Stimulated activated CD8-positive, alpha-beta memory T cell treated with anti-CD3 and anti-CD28 coated beads, Interleukin-2, amount 100 ng/mL, for 48 hours (primary cell): ENCODE results near the gene MAML2.
A peak's percentile ranks its signal among the peaks of the same experiment; 100 is the strongest.

Experiments
- DNase-seq, 2 donors: peaks; one replicate each; pipeline ENCODE4 v3.0.0-alpha.2; 2020; ENCODE audit warnings: low read depth in 2 of 2

MAML2 gene

GRCh38 chr11:96156379-96156722 lies 186.6 kb downstream of the MAML2 start:
- DNase-seq: no peak

DNA sequence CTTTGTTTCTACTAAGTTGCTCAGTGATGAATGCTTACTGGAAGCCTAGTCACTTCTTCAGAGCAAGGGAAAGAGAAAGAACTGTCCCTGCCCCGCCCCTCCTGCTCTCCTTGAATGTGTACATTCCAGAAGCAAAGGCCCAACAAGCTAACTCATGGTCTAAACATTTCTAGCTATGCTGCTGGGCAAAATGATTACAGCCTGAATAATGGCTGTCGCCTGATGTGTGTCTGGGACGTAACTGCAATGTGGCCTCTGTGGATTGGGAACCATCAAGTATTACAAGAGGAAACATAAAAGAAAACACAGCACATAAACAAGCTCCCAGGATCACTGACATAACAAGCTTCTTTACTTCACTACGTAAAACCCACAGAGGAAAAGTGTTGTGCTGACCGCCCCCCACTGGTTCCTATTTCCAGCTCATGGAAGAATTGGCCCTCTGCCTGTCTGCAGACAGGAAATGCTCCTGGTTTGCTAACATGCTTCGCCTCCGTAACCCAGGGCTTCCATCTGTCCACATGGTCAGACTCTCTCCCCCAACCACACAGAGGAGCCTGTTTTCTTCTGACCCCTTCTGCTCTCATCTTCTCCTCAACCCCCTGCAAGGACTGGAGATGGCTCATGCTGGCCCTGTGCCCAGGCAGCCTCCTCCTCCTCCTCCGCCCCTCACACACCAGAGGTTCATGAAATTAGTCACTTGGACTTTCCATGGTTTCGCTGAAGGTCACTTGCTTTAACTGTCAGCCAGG lies 187.2 kb downstream of the MAML2 start:
- peak; percentile 64 to 65 for DNase-seq

DNA sequence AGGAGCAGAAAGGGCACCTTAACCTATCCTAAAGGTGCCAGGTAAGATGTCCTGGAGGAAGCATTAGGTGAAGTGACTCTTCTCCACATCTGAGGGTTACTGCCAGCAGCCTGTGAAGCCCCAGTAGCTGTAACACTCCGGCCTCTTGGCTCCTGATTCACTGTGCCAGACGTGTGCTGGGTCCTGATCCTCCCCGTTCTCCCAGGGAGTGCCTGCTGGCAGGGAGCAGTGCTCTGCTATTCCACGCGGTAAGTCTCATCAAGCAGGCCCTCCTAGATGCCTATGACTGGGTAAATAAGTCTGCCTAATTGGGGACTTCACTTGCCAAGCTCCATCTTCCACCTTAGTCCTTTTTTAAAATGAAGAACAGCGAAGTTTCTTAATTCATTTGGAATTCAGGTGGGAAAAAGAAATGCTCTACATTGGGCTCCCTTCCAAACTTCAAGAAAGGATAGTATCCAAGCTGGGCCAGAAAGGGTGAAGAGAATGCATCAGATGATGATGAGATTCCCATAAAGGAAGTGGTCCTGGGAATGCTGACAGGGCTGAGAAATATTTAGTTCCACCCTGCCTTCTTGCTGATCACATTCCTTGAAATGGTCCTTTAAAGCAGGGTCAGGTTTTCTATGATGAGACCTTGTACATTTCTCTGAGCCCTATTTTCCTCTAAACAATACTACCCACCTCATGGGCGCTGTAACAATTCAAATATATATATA lies 188.0 kb downstream of the MAML2 start:
- no peak for DNase-seq

DNA sequence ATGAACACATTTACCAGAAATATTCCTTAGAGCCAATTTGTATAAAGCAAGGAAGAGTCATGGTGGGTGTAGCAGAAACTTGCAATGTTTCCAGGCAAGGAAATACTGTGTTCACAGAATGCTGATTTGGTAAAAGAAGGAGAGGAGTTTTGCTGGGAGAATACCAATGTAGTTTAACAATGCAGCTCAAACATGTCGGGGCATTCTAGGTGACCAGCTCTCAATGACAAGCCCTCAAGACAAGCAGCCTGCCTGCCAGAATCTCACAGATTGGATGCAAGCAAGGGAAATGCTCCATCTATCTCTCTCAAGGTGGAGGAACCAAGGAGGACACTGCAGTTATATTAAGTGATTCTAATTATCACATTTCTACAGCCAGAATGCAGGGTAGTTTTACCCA lies 190.4 kb downstream of the MAML2 start:
- DNase-seq: no peak

DNA sequence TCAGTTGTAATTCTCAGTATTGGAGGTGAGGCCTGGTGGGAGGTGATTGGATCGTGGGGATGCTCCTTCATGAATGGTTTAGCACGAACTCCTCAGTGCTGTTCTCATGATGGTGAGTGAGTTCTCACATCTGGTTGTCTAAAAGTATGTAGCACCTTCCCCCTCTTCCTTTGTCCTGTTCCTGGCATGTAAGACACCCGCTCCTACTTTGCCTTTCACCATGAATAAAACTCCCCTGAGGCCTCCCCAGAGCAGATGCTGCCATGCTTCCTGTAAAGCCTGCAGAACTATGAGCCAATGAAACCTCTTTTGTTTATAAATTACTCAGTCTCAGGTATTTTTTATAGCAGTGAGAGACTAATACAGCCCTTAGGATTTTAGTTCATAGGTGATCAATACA lies 191.5 kb downstream of the MAML2 start:
- DNase-seq: no peak

DNA sequence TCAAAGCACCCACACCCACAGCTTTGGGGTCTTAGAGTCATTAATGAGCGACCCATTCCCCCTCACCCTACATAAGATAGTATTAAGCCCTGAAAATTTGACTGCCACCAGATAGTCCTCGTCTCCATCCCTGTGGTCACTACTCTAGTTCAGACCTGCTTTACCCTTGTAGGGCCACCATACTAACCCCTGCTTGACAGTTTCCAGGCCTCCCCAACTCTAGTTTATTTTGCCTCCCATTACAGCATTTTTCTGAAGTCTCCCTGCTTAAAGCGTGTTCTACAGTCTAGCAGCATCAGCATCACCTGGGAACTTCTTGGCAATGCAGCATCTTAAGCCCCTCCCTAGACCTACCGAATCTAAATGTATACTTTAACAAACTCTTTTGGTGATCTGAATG lies 192.4 kb downstream of the MAML2 start:
- DNase-seq: no peak

GRCh38 chr11:96149743-96150555 lies 193.0 kb downstream of the MAML2 start:
- DNase-seq: no peak

DNA sequence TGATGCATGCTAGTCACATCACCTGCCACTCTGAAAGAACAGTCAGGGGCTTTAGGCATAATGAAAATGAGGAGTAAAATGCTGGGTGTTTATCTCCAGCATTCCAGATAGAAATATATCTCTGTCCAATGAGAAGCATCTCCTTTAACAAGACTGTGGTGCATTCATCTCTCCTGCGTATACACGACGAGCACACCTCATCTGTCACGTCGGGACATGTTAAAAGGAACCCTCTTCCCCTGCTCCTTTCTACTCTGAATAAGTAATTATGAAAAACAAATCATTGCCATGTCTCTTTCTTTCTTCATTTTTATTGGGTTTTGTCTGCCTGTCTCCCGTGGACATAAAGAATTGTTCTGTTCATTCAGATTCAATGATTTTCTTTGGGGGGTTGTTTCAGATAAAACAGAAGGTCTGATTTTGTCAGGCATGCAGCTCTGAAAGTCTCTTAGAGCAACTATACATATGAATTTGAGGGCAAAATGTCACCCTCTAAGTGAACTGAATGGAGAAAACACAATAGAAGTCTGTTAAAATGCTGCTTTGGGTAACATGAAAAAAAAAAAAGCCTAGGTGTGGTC lies 195.0 kb downstream of the MAML2 start:
- DNase-seq: no peak

- no peak for DNase-seq
These were observed 195.8 kb downstream of the MAML2 start for GRCh38 chr11:96147186-96147585.

GRCh38 chr11:96146765-96147164 lies 196.2 kb downstream of the MAML2 start:
- no peak for DNase-seq

- no peak for DNase-seq
These were observed 197.8 kb downstream of the MAML2 start for GRCh38 chr11:96145163-96145585.

DNA sequence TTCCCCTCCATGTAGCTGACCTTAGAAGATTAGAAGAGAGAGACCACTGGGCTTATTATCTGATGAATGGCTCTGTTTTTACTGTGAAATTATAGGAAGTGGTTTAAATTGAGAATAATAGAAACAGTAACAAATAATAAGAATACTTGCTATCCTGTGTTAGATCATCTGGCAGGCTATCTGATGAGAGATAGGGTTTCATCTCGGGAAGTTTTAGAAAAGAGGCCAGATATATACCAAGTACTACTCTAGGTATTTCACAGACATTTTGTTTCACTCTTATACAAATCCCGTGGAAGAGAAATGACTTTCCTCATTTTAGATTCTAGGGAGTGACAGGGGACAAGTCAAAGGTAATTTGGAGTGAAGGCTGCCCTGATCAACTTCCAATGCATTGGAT lies 198.4 kb downstream of the MAML2 start:
- DNase-seq: no peak

- DNase-seq: no peak
These were observed 199.9 kb downstream of the MAML2 start for GRCh38 chr11:96143041-96143521.

GRCh38 chr11:96141626-96142025 lies 201.4 kb downstream of the MAML2 start:
- no peak for DNase-seq

DNA sequence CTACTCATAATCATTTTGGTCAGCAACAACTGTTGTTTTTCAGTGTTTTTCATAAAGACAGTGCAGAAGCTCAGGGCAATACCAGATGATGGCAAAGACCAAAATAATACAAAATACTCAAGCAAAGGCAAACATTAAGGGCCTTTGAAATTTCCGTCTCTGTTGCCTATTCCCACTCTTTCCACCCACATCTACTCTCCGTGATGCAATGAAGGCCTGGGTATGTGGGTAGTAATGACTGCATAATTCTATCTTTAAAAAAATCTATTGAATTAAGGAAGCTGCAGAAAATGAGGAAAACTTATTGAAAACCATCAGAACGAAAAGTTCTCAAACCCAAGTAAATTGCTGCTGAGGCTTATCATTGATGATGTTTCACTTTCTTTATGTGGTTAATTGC lies 203.3 kb downstream of the MAML2 start:
- DNase-seq: no peak

- no peak for DNase-seq
These were observed 205.6 kb downstream of the MAML2 start for GRCh38 chr11:96137373-96137772.

- no peak for DNase-seq
These were observed 206.2 kb downstream of the MAML2 start for GRCh38 chr11:96136613-96137298.

GRCh38 chr11:96134602-96135001 lies 208.4 kb downstream of the MAML2 start:
- DNase-seq: no peak

DNA sequence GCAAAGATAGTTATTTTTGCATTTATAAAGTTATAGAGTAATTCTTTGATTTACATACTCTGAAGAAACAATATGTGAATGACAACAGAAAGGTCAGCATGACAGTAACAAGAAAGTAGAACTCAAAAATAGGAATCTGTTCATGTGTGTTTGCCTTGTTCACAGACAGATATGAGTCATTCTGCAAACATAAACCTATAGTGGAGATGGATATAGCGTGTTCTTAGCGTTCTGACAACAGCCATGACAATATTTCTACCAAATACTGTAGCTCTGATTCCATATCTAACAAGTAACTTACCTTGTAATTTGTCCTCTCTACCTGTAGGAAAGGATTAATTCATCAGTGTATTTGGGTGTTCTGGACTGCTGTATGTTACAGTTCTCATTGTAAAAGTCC lies 210.6 kb downstream of the MAML2 start:
- DNase-seq: no peak

DNA sequence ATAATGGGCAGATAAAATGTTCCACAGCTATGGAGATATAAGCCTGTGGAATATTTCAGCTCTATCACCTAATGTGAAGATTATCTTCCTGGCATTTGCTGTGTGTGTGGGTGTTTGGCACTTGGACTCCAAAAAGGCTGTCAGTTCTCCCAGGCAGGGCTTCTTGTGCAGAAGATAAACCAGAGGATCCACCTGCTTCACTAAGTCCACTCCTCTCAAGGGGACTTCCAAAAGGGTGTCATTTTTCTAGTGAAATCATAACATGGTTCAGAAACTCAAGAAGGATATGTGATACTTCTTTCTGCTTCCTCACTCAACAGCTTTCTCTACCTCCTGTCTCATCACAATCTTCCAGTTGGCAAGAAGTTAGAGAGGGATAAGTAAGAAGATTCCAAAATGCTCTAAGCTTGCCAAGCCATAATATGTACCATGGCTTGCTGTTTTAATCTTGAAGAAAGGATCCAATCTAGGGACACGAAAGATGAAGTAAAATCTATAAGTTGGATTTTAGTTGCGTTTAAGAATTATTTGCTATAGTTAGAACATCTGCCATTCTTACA lies 212.9 kb downstream of the MAML2 start:
- no peak for DNase-seq

DNA sequence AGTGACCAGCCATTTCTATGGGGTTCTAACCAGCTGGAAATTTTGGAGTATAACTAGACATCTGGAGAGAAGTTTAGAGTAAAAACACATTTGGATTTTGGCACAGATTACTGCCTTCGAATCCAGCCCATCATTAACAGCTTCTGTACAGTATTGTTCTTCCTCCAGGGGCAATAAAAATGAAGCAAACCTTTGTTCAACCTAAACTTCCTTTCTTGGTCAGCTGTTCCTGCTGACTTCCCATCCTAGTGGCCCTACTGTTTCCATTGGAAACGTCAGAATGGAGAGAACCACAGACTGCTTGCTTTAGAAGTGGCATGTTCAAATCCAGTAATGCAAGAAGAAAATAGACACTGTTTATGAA lies 215.4 kb downstream of the MAML2 start:
- no peak for DNase-seq
